Measurements from ENCODE around the gene SPATA6L.

DNA sequence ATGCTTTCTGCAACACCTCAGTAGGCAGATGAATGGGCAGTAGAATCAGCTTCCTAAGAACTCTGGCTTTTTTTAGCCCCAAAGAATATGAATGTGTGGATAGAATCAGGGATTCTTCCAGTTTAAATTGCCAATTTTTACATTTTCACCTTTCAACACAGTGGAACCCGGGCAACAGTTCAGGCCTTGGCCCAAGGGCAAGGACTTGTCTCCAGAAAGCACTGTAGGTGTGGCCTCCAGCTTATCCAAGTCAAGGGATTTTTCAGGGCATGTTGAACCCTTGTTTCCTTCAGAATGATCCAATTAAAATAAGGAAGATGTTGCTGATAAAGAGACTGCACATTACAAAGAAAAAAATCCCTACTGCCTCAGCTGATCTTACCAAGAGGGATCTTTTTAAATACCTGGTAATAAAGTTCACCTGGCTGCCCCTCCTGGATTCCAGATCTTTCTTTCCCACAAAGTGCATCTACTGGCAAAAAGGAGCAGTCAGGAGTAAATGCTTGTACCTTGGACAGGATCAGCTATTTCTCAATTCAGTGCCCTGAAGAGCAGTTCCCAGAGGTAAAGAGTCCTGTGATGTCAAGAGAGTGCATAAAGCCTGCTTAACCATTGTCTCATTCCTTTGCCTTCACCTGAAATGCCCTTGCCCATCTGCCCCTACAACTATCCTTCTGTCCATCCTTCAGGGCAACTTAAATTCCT, 84.3 kb downstream of the SPATA6L start:
- TF ChIP-seq CTCF (IDR thresholded peaks at IDR 0.05) (no peak), YY1 (IDR thresholded peaks at IDR 0.05; ENCODE audit: low read depth) (no peak), SMC3 (IDR thresholded peaks at IDR 0.05; ENCODE audit: low read depth, low read length) (no peak), MEF2A (IDR thresholded peaks at IDR 0.05; ENCODE audit: borderline replicate concordance, low read depth) (no peak), EP300 (IDR thresholded peaks at IDR 0.05; ENCODE audit: borderline replicate concordance in 1 of 2, low read depth in 1 of 2, low read length in 1 of 2) (no peak), USF2 (IDR thresholded peaks at IDR 0.05; ENCODE audit: borderline replicate concordance, low read depth, low read length) (no peak), POLR2AphosphoS5 (IDR thresholded peaks at IDR 0.05; ENCODE audit: low read depth, low read length) (no peak)
- TF ChIP-seq, protein P1, sequence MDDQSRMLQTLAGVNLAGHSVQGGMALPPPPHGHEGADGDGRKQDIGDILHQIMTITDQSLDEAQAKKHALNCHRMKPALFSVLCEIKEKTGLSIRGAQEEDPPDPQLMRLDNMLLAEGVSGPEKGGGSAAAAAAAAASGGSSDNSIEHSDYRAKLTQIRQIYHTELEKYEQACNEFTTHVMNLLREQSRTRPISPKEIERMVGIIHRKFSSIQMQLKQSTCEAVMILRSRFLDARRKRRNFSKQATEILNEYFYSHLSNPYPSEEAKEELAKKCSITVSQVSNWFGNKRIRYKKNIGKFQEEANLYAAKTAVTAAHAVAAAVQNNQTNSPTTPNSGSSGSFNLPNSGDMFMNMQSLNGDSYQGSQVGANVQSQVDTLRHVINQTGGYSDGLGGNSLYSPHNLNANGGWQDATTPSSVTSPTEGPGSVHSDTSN (IDR thresholded peaks at IDR 0.05): no peak

Measured in SK-N-SH (cell line).